Head of caudate nucleus (tissue), 42 donors: ENCODE measurements around the gene QSER1.
A peak's percentile ranks its signal among the peaks of the same experiment; 100 is the strongest.
"Not testable (repeated sequence)": the region's sequence is repeated elsewhere in the genome, so short reads cannot be mapped to it uniquely, and the experiment has no call there.

Experiments
- DNase-seq, 42 donors: peaks; one replicate each; pipeline versions ENCODE4 v3.0.0 to v3.0.0-alpha.2; 2020 to 2021; ENCODE audit warnings: mixed read lengths in 7 of 42
- intact Hi-C: fragments of 100-400 bp; cut with DNase I; formaldehyde crosslinking; loops from one replicate; pipeline ENCODE4 v1.15.0; 2022

Gene QSER1

DNA sequence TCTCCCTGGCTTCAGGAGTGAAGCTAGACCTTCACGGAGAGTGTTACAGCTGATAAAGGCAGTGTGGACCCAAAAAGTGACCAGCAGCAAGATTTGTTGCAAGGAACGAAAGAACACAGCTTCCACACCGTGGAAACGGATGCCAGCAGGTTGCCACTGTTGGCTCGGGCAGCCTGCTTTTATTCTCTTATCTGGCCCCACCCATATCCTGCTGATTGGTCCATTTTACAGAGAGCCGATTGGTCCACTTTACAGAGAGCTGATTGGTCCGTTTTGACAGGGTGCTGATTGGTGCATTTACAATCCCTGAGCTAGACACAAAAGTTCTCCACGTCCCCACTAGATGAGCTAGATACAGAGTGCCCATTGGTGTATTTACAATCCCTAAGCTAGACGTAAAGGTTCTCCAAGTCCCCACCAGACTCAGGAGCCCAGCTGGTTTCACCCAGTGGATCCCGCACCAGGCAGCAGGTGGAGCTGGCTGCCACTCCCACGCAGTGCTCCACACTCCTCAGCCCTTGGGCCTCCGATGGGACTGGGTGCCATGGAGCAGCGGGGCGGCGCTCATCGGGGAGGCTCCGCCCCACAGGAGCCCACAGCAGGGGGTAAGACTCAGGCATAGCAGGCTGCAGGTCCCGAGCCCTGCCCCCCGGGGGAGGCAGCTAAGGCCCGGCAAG lies 4.8 kb upstream of the QSER1 start:
- intact Hi-C loops, DNase-seq: not testable (repeated sequence)

GRCh38 chr11:32888384-32888710 lies 4.3 kb upstream of the QSER1 start:
- intact Hi-C loops, DNase-seq: not testable (repeated sequence)

DNA sequence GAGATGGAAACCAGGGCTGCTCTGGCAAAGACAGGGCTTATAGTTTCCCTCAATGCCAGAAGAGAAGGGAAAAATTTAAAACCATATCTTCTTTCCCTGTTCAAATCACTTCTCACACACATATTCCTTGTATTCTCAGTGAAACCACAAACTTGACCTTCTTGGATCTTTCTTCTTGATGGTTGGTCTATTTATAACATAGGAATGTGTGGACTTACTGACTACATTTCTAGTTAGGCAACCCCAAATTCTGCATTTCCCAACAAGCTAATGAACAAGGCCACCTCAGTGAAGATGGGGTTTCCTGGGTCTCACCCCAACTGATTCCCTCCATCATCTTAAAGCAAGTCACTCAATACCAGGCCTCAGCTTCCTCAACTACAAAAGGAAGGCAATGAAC lies 3.8 kb upstream of the QSER1 start:
- no peak for DNase-seq
- intact Hi-C loops: no loop called here

- intact Hi-C loops: loop anchor here (10.0 kb wide), 1 partner anchor 154 kb away; no protein-coding TSS in a partner anchor
- DNase-seq: no peak
Observed at GRCh38 chr11:32890843-32891656, 1.6 kb upstream of the QSER1 start.

- DNase-seq: peak in 2 of 42 donors; percentile 55 to 74
- intact Hi-C loops: loop anchor here (10.0 kb wide), 1 partner anchor 153 kb away; no protein-coding TSS in a partner anchor
Observed at GRCh38 chr11:32891657-32892354, 805 bp upstream of the QSER1 start.

DNA sequence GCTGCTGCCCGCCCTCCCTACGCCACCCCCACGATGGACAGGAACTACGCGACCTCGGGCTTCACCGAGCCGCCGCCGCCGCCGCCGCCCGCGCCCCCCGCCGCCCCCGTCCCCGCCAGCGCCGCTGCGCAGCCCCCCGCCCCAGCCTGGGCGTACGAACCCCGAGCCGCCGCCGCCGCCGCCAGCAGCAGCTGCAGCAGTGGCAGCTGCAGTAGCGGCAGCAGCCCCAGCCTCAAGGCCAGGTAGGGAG lies 407 bp downstream of the QSER1 start:
- intact Hi-C loops: loop anchor here (10.0 kb wide), 1 partner anchor 152 kb away; no protein-coding TSS in a partner anchor
- peak in 4 of 42 donors; percentile 41 to 61 (median 48) for DNase-seq

GRCh38 chr11:32893343-32894148 lies 935 bp downstream of the QSER1 start:
- peak in 41 of 42 donors; percentile 9 to 74 (median 54) for DNase-seq
- intact Hi-C loops: loop anchor here (10.0 kb wide), 1 partner anchor 151 kb away; no protein-coding TSS in a partner anchor

- intact Hi-C loops: loop anchor here (10.0 kb wide), 1 partner anchor 151 kb away; no protein-coding TSS in a partner anchor
Observed at GRCh38 chr11:32894149-32894827, 1.7 kb downstream of the QSER1 start.

GRCh38 chr11:32894921-32895320 lies 2.3 kb downstream of the QSER1 start:
- intact Hi-C loops: loop anchor here (10.0 kb wide), 1 partner anchor 150 kb away; no protein-coding TSS in a partner anchor
- DNase-seq: no peak

More at GRCh38 chr11:32894149-32894827, 1.7 kb downstream of the QSER1 start:
- DNase-seq: peak in 23 of 42 donors; percentile 5 to 63 (median 21)

- intact Hi-C loops: loop anchor here (10.0 kb wide), 1 partner anchor 149 kb away; no protein-coding TSS in a partner anchor
Observed at GRCh38 chr11:32895471-32895870, 2.9 kb downstream of the QSER1 start.

GRCh38 chr11:32897103-32897502 lies 4.5 kb downstream of the QSER1 start:
- intact Hi-C loops: loop anchor here (10.0 kb wide), 1 partner anchor 148 kb away; no protein-coding TSS in a partner anchor
- DNase-seq: no peak

More at GRCh38 chr11:32895471-32895870, 2.9 kb downstream of the QSER1 start:
- no peak for DNase-seq

DNA sequence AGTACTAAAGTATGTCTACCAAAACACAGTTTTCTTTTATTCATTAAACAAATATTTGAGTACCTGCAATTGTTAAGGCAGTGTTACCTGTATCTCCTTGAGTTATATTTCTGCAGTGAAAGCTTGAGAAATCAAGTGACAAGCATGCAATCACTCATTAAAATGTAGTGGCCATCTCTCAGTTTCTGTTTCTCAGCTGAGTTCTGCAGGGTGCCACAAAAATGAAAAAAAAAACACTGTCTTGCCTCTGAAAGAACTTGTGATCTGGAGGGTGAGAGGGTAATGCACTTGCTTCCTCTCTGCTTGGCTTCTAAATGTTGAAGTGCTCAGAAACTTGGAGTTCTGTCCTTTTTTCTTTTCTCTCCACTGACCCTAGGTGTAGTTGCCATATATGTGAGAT lies 6.8 kb downstream of the QSER1 start:
- intact Hi-C loops: loop anchor here (10.0 kb wide), 1 partner anchor 145 kb away; no protein-coding TSS in a partner anchor
- no peak for DNase-seq

GRCh38 chr11:32902089-32902665 lies 9.6 kb downstream of the QSER1 start:
- peak in 7 of 42 donors; percentile 5 to 42 (median 11) for DNase-seq
- intact Hi-C loops: no loop called here

GRCh38 chr11:32905028-32905667 lies 12.5 kb downstream of the QSER1 start:
- no peak for DNase-seq
- intact Hi-C loops: no loop called here

DNA sequence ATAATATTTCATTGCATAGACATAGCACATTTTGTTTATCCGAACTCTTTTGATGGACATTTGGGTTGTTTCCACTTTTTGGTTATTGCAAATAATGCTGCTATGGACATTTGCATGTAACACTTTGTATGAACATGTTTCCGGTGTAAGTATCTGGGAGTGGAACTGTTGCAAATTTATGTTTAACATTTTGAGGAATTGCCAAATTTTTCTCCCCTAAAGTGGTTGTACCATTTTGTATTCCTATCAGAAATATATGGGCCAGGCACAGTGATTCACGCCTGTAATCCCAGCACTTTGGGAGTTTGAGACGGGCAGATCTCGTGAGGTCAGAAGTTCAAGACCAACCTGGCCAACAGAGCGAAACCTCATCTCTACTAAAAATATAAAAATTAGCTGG lies 16.0 kb downstream of the QSER1 start:
- no peak for DNase-seq
- intact Hi-C loops: no loop called here

DNA sequence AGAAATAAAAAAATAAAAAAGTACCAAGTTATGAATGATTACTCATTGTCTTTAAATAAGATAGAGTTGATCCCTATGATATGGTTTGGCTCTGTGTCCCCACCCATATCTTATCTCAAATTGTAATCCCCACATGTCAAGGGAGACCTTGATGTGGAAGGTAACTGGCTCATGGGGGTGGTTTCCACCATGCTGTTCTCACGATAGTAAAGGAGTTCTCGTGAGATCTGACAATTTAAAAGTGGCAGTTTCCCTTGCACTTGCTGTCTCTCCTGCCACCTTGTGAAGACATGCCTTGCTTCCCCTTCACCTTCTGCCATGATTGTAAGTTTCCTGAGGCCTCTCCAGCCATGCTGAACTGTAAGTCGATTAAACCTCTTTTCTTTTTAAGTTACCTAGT lies 18.8 kb downstream of the QSER1 start:
- DNase-seq: no peak

GRCh38 chr11:32913445-32913844 lies 20.8 kb downstream of the QSER1 start:
- intact Hi-C loops: no loop called here

More for the DNA sequence above, 18.8 kb downstream of the QSER1 start:
- intact Hi-C loops: no loop called here

More at GRCh38 chr11:32913445-32913844, 20.8 kb downstream of the QSER1 start:
- no peak for DNase-seq
